GM12801 (cell line): Measurements from ENCODE around the gene SLC39A13.

Source experiments
- CTCF ChIP-seq: IDR thresholded peaks from one replicate; pipeline ENCODE4 v1.5.1; 2011; ENCODE audit warnings: control low read depth; ENCODE audit not compliant: insufficient read length; ENCODE audit errors: extremely low read depth

The SLC39A13 gene

GRCh38 chr11:47437218-47437745, 28.9 kb downstream of the SLC39A13 start:
- no peak for TF ChIP-seq CTCF

- no peak for TF ChIP-seq CTCF
Measured at GRCh38 chr11:47437746-47438418, 29.5 kb downstream of the SLC39A13 start.

- no peak for TF ChIP-seq CTCF
Measured at GRCh38 chr11:47438721-47439120, 30.3 kb downstream of the SLC39A13 start.

- TF ChIP-seq CTCF = no peak
Measured at GRCh38 chr11:47440054-47440476, 31.7 kb downstream of the SLC39A13 start.

GRCh38 chr11:47441421-47441820, 33.0 kb downstream of the SLC39A13 start:
- no peak for TF ChIP-seq CTCF

GRCh38 chr11:47442514-47442913, 34.1 kb downstream of the SLC39A13 start:
- TF ChIP-seq CTCF = no peak

- no peak for TF ChIP-seq CTCF
Measured at GRCh38 chr11:47443028-47443700, 34.8 kb downstream of the SLC39A13 start.
